Kidney (tissue), 14 donors: ENCODE measurements around the gene TRAK1. TPM values are rescaled to one million over a fixed set of nuclear protein-coding genes. Genes with fewer than 3 reads are reported as not detected.

Experiments
- DNase-seq, 5 donors: peaks; one replicate each; pipeline ENCODE4 v3.0.0-alpha.2; 2013 to 2020
- FAIRE-seq: peaks from 2 replicates; lab custom pipeline; 2012; peaks lifted over from hg19 to GRCh38; lab: Jason Lieb, UNC
- H3K27ac ChIP-seq, 2 donors: one replicate each; pipeline ENCODE4 v1.7.0; 2013; ENCODE audit warnings: low read depth in 2 of 2, low read length in 2 of 2, inconsistent platforms in 1 of 2
- H3K27me3 ChIP-seq: one replicate; pipeline ENCODE4 v1.7.1; 2013; ENCODE audit warnings: low read length, inconsistent platforms; ENCODE audit not compliant: control insufficient read depth, insufficient read depth
- H3K36me3 ChIP-seq, 3 donors: one replicate each; pipeline versions ENCODE4 v1.7.0 to v1.7.1; 2013; ENCODE audit warnings: low read length in 3 of 3, control low read depth in 1 of 3, inconsistent platforms in 1 of 3; ENCODE audit not compliant: insufficient read depth in 3 of 3, control insufficient read depth in 2 of 3
- H3K4me1 ChIP-seq, 3 donors: one replicate each; pipeline versions ENCODE4 v1.7.0 to v1.7.1; 2013; ENCODE audit warnings: low read length in 3 of 3, inconsistent platforms in 1 of 3, low read depth in 1 of 3; ENCODE audit not compliant: control insufficient read depth in 2 of 3, insufficient read depth in 2 of 3
- H3K4me3 ChIP-seq, 3 donors: one replicate each; pipeline versions ENCODE4 v1.7.0 to v1.8.1; 2013; ENCODE audit warnings: low read length in 3 of 3, control low read depth in 1 of 3, inconsistent platforms in 1 of 3
- H3K9ac ChIP-seq, 3 donors: one replicate each; pipeline versions ENCODE4 v1.7.0 to v1.7.1; 2013; ENCODE audit warnings: low read length in 3 of 3, control low read depth in 1 of 3, inconsistent platforms in 1 of 3
- H3K9me3 ChIP-seq, 3 donors: one replicate each; pipeline versions ENCODE4 v1.7.0 to v1.7.1; 2013; ENCODE audit warnings: low read length in 3 of 3, control low read depth in 1 of 3, inconsistent platforms in 1 of 3; ENCODE audit not compliant: control insufficient read depth in 2 of 3, insufficient read depth in 1 of 3
- intact Hi-C: fragments of 100-400 bp; cut with DNase I; formaldehyde crosslinking; loops from one replicate; pipeline ENCODE4 v1.11.1; 2022
- polyA plus RNA-seq: library from polyadenylated mRNA; stranded (reverse); fragments of 350-450 nt; fragmentation: Illumina TruSeq; extraction: RNeasy Lipid Tissue Mini Kit (QIAGEN cat#74804); gene quantifications from one replicate; pipeline ENCODE4 v1.2.3, GENCODE V29; 2014; ENCODE audit warnings: low read depth, low replicate concordance; ENCODE audit not compliant: insufficient read depth
- total RNA-seq: library from RNA; stranded (reverse); fragmentation: NEBNext Ultra II Directional; extraction: Animal tissue kit (Norgen Biotek cat#: 25700); gene quantifications from one replicate; pipeline ENCODE4 v1.2.1, GENCODE V29; 2021
- TF ChIP-seq, protein P1 (sequence below): IDR thresholded peaks from 3 replicates; pipeline ENCODE4 v1.5.1; 2012; ENCODE audit warnings: mild to moderate bottlenecking, moderate library complexity, borderline replicate concordance; ENCODE audit not compliant: insufficient read depth; ENCODE audit errors: extremely low read depth
- donor health status: control.
- donor health status: control.
- donor health status: control.
- donor health status: control.
- donor health status: control.
- donor health status: DM: yes; HTN: yes; CAD: no.
- donor health status: Normal renal cell carcinoma (clear cell type).

TRAK1 gene
- total and polyA plus RNA-seq, 2 donors from 2014 or later = 16.2 to 41.0 TPM

DNA sequence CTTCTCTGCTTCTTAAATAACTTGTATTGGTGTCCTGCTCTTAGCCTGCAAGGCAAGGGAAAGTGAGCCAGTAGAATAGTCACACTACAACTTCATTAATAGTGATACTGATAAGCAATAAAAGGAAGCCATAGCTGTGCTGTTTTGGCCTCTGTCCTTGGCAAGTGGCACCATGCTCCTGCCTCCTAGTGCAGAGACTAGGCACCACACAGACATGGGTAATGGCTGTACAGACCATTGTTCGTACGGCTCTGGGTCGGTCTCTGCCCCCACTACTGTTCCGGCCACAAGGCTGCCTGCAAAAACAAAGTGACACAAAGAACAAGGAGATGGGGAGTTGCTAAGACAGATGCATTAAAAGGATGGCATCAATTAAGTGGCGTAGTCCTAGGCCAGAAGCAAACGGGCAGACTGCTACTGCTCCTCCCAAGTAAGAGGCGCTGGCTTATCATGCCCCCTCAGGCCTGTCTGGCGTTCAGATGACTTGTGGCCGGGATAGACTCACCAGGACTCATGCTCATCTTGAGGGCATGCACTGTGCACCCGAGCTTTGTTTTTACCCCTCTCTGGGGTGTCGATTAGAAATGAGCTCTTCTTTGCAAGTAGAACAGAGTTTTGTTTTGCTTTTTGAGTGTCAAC is 75.6 kb downstream of the TRAK1 start:
- H3K36me3 ChIP-seq = no peaks in the 10 kb centered on the region
- H3K9ac ChIP-seq = no peak overlapping the region
- FAIRE-seq (no peak), DNase-seq (no peak)
- H3K27me3 ChIP-seq = no peaks in the 10 kb centered on the region
- no peak overlapping the region for H3K4me3 ChIP-seq
- H3K4me1 ChIP-seq = peaks cover 0 to 22% (median 3%) of the 10 kb centered on the region in 3 donors
- intact Hi-C loops = no loop called here
- TF ChIP-seq, protein P1, sequence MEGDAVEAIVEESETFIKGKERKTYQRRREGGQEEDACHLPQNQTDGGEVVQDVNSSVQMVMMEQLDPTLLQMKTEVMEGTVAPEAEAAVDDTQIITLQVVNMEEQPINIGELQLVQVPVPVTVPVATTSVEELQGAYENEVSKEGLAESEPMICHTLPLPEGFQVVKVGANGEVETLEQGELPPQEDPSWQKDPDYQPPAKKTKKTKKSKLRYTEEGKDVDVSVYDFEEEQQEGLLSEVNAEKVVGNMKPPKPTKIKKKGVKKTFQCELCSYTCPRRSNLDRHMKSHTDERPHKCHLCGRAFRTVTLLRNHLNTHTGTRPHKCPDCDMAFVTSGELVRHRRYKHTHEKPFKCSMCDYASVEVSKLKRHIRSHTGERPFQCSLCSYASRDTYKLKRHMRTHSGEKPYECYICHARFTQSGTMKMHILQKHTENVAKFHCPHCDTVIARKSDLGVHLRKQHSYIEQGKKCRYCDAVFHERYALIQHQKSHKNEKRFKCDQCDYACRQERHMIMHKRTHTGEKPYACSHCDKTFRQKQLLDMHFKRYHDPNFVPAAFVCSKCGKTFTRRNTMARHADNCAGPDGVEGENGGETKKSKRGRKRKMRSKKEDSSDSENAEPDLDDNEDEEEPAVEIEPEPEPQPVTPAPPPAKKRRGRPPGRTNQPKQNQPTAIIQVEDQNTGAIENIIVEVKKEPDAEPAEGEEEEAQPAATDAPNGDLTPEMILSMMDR = no peak
- no peaks in the 10 kb centered on the region for H3K9me3 ChIP-seq
- no peak overlapping the region for H3K27ac ChIP-seq

DNA sequence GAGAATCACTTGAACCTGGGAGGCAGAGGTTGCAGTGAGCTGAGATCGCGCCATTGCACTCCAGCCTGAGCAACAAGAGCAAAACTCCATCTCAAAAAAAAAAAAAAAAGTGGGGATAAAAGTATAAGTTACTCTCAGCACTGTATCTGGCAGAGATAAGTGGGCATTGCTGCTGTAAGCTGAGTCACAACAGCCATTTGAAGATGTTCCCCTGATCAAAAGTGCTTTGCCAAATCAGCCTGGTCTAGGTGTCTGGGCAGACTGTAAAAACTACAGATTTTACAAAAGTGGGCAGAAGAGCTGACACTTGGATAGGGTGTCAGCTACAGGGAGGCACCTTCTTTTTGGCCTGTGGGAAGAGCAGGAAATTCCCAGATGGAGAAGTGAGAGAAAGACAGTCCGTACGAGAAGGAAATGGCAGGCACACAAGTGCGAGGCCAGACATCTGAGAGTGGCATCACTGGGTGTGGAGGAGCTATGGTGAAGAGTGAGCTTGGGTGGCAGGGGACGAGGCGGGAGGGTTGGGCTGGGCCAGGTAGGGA is 78.5 kb downstream of the TRAK1 start:
- intact Hi-C loops = no loop called here
- H3K27me3 ChIP-seq = no peaks in the 10 kb centered on the region
- H3K27ac ChIP-seq = no peak overlapping the region
- TF ChIP-seq, protein P1 = no peak
- peaks cover 0 to 16% (median 12%) of the 10 kb centered on the region in 3 donors for H3K4me1 ChIP-seq
- FAIRE-seq (no peak), DNase-seq (no peak)
- H3K4me3 ChIP-seq = no peak overlapping the region
- H3K9me3 ChIP-seq = no peaks in the 10 kb centered on the region
- H3K36me3 ChIP-seq = no peaks in the 10 kb centered on the region
- no peak overlapping the region for H3K9ac ChIP-seq

DNA sequence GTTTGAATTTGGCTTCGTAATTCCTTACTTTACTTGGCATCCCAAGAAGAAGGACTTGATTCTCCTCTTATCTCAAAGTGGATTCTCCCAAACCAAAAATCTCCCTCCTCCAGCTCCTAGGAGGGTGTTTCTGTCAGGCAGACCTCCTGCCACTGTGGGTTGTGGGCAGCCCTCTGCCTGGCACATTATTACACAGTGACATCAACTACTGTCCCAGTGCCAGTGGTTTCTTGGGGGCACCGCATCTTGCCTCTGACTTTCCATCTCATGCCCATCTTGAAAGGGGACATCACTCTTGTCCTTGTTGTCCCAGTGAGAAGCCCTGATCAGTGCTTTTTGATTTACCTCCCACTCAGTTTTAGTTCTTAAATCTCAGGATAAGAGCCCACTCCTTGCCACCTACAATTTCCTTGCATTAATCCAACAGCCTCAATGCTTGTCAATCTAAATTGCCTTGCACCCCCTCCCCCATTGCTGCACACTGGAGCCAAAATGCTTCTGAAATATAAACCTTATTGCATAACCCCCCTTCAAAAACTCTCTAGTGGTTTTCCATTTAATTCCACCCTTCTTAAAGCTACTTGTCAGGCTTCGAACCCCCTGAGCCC is 81.0 kb downstream of the TRAK1 start:
- peaks cover 0 to 12% (median 5%) of the 10 kb centered on the region in 3 donors for H3K4me1 ChIP-seq
- no peak overlapping the region for H3K4me3 ChIP-seq
- TF ChIP-seq, protein P1 = no peak
- DNase-seq (no peak), FAIRE-seq (no peak)
- no peak overlapping the region for H3K27ac ChIP-seq
- intact Hi-C loops = no loop called here
- no peaks in the 10 kb centered on the region for H3K9me3 ChIP-seq
- no peaks in the 10 kb centered on the region for H3K27me3 ChIP-seq
- H3K9ac ChIP-seq = no peak overlapping the region
- no peaks in the 10 kb centered on the region for H3K36me3 ChIP-seq
